HG03175 (cell line): ENCODE results near the gene COMMD3.
"Not testable (repeated sequence)": the region's sequence is repeated elsewhere in the genome, so short reads cannot be mapped to it uniquely, and the experiment has no call there.

ENCODE experiments used
- ATAC-seq: cut with Tn5 transposase; IDR thresholded peaks from one replicate; pipeline ENCODE4 v1.9.1; 2021; ENCODE audit warnings: mild to moderate bottlenecking, moderate library complexity; ENCODE audit not compliant: unreplicated experiment

The COMMD3 gene

DNA sequence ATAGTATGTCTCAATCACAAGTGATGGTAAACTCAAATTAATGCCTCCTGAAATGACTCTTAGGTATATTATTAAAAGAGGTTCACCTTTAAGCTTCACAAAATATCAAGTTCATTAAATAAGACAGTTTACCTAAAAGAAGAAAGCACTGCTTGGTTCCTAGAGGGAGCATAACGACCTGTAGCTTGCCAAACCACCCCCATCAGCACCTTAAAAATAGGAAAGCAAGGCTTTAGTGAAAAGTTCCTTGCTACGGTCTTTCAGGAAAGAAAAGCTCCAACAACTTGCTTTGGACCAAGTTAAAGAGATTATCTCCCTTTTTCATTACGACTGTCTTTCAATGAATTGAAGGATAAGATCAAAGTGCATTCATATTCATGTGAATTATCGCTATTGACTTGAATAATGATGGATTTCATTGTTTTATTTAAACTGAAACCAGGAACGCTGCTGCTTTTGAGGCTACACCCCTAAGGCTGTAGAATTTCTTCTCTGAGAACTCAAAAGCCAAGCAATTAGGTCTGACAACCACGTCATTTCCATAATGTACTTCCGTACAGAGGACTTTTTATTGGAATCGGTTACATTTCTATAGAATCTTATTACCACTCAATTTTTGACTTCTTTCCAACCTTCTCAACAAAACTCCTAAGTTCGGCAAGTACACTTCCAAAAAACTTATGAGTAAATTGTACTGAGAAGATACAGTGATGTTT, 22.2 kb downstream of the COMMD3 start:
- ATAC-seq: no peak

DNA sequence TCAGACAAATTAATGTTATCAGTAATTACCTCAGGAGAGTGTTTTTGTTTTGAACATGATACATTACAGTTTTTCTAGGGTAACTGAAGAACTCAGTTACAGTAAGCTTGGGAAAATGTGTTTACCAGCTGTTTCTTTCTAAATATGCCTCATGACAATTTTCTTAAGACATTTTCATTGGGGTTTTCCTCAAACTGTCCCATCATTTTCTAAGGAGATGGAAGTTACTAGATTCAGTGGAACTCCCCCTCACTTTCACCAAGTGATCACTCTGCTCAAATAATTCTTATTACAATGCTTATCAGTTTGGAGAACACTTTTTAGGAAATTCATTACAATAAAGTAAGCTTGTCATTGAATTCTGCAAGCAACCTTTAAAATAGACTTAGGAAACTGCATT, 22.7 kb downstream of the COMMD3 start:
- ATAC-seq: no peak

DNA sequence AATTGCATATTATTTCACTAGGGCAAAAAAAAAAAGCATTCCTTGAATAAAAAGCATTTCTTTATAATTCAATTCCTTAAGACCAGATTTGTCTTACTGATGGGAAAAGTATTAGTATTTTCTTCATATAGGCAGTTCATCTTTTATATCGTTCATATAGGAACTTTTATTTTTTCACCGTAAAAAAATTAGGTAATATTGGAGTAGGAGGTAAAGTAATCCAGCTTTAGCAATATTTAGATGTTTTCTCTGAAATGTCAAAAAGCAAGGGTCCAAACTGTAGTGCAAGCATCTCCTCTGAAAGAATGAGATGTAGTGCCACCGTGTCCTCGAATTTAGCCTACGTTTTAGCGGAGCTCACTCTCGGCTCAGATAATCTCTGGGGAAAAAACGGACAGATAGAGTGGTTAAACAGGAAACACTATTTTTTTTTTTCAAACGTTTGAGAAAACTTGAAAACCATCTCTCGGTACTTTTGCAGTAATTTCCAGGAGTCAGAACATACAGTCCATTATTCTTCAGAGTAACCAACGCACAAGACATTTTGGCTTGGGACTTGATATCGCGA, 23.7 kb downstream of the COMMD3 start:
- no peak for ATAC-seq

DNA sequence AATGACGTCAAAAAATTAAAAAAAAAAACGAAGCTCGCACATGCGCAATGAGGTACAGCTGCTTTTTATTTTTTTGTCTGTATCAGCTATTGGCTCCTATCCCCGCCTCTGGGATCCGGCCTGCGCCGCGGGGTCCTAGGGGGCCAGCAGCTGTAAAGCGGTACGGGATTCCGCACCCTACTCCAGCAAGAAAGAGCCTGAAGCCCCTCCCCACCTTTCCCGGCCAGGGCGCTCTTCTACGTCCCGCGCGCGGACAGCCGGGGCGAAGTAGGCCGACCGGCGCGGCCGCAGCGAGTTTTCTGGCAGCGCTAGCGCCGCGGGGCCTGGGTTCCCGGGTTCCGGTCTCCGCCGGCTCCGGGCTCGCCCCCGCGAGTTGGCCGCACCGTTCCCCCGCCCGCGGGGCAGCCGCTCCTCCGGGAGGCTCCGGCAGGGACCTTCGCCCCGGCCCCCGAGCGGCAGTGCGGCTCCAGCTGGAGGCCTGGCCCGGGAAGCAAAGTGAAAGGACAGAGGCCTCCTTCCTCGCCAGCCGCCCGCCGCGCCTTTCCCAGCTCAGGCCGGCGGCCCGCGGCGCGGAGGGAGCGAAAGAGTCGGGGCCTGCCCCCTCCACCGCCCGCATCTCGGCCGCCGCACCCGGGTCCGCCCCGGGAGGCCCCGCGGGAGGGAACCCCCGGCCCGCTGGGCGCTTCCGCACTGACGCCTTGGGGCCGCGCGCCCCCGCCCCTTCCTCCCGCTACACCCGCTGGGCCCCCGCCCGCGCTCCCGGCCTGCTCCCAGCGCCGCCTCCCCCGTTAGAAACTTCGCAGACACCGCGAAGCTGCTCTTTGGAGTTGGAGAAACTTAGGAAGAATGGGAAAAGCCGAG, 24.4 kb downstream of the COMMD3 start:
- ATAC-seq: peak; percentile 43

DNA sequence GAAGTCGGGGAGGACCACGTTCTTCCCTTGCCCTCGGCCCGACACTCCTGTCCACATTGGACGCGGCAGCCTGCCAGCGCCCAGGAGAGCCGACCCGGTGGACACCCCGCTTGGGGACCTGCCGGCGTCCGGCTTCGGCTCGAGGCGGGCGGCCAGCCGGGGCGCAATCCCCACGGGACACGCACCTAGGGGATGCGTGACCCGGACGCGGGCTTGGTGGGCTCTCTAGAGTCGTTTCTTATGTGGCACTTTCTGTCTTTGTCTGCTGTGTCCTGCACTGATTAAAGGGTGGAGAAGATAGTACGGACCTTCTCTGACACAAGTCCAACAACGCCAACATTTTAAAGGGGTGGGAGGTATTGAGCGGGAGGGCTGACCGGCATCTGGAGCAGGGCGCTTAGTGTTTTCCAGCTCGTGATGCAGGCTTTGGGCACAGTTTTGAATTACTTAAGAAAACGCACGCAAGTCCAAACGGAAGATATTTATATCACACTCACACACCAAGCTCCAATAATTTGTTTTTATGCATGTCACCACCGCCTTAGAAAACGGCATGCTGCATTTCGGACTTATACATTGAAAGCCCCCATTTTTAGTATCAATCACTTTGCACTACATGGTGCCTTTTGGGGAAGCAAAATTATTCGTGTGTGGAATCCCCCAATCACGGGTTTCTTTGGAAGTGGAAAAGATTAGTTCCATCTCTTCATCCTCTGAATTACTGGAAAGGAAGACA, 25.2 kb downstream of the COMMD3 start:
- ATAC-seq: no peak

DNA sequence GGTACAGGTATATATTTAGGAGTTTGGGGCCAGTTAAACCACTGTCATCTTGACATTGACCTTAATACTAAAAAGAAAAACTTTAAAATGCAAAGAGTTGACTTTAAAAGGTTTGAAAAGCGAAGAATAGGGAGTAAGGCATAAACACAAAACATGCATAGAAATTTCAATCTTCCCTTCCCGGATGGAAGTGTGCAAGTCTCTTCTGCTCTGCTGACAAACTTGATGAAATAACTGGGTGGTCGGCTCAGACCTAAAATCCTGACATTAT, 25.7 kb downstream of the COMMD3 start:
- ATAC-seq: no peak

DNA sequence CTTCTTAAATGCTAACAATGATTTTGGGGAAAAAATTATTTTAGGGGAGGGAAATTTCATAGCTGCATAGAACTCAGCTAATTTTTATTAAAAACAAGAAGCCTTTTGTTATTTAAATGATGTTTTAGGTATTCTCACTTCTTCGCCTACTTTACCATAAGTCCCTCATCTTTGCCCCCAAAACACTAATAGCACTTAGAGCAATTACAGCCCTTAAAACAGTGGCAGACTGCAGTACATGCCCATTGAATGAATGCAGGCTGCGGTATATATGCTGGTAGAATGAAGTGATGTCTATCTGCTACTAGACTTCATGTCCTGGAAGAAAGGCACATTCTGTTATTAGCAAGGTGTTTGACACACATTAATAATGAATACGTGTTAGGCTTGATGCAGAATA, 26.2 kb downstream of the COMMD3 start:
- ATAC-seq: no peak

DNA sequence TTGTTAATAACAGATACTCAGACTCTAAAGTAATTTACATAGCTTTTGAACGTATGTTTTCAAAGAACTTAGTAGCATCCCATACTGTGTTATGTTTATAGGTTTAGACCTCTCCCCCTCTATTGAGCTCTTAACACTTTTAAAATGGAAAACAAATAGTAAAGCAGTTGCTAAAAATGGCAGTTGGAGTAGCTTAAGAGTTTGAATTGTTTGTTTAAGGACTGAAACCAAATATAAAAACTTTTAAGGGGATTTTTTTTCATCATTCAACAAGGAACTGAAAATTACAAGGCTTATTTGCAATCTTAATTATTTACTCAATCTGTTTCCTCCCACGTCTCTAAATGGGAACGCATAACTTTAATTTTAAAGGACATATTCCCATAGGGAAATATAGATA, 27.5 kb downstream of the COMMD3 start:
- no peak for ATAC-seq

DNA sequence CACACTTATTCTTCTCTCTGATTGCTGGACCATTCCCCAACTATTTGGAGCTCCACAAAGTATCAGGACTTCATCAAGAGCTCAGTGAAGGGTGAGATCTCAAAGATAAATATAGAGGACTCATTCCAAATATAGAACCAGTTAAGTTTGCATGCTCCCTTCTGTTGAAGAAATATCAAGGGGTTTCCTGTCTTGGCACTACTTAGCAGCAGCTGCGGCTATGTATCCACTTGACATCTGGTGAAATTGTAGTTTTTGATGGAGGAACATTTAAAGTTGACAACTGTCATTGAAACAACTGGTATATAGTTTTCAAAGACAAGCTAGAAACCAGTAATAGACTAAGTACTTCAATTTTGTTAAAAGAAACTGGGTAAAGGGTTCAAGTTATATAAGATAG, 28.1 kb downstream of the COMMD3 start:
- ATAC-seq: no peak

DNA sequence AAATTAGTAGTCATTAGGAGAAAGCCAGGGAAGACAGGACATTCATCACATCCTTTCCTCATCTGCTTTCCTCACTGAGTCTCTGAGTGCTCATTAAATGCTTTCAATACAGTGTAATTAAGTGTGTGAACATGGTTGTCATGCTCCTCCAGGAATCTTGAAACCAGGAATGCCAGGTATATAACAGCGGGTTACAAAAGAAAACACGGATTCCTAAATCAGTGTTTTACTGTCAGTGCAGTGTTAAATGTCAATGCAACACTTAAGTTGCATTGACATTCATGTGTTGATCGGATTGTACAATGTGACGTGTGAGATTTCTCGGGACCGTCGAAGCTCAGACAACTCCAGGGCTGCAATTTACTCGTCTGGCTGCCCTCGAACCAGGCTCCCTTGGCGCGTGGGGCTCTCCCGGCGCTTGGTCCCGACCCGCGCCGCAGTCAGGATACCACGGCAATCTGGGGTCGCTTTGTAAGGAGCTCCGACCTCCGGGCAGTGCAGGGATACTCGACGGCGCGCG, 28.7 kb downstream of the COMMD3 start:
- no peak for ATAC-seq

DNA sequence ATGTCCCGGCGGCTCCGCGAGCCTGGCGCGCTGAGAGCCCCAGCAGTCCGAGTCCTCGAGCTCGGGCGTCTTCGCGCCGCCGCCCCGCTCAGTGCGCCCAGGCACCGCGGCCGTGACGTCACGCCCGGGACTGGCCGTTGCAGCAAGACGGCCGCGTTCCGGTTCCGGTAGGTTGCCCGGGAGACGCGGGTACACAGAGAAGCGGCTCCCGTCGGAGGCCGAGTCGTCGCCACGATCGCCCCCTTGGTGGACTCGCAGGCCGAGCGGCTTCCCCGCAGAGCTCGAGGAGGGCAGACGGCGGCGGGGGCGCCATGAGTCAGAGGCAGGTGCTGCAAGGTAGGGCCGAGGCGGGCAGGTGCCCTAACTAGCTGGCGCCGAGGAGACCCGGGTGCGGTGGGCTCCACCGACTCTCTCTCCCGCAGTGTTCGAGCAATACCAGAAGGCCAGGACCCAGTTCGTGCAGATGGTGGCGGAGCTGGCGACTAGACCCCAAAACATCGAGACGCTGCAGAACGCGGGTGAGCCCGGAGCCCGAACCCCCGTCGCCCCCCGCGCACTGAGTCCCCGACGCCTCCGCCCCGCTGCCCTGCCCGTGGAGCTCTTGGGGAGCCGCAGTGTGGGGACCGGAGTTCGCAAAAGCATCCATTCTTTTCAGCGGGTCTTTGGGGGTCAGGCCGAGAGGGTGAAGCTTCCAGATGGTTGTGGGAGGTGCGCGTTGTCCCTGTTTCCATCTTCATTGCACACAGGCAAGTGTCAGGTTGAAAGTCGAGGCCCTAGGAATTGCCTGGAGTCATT, 29.3 kb downstream of the COMMD3 start, which contains the start of gene SPAG6:
Gene SPAG6 (plus strand): TSS at position 196 of the 795 bp plus-strand sequence. CDS start 116 bp downstream, at position 312.
- ATAC-seq: no peak

DNA sequence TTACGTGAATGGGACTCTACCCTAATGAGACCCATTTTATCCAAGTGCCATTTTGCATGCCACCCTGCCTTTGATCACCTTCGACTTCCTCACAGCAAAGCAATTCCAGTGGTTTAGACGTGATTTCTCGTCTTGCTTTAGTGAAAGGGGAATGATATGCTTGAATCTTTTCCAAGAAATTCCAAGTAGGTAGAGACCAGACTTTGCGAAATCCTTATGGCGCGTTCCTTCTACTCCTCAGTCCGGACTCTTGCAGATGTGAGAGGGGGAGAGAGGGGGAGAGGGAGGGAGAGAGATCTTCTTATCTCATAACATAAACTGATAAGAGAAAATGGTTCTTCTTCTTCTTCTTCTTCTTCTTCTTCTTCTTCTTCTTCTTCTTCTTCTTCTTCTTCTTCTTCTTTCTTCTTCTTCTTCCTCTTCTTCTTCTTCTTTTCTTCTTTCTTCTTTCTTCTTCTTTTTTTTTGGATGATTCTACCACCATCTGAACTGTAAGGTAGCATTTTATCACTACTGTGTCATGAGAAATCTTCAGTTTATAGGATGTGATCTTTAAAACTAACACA, 30.0 kb downstream of the COMMD3 start:
- ATAC-seq: no peak

DNA sequence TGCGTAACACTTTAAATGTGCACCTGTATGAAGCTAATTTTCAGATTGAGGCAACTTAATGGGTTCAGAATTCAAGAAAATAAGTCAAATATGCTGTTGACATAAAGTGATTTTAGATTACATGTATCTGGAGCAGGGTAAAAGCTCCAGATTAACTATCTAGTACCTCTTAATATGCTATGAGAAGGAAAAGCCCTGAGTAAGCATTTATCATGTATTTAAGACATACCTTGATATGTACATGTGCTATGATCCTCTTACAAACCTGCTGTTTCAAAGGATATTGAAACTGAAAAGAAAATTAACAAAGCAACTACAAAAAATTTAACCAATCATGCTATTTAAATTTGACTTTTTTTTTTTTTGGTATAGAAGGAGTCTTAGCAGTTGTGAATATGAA, 33.6 kb downstream of the COMMD3 start:
- no peak for ATAC-seq

DNA sequence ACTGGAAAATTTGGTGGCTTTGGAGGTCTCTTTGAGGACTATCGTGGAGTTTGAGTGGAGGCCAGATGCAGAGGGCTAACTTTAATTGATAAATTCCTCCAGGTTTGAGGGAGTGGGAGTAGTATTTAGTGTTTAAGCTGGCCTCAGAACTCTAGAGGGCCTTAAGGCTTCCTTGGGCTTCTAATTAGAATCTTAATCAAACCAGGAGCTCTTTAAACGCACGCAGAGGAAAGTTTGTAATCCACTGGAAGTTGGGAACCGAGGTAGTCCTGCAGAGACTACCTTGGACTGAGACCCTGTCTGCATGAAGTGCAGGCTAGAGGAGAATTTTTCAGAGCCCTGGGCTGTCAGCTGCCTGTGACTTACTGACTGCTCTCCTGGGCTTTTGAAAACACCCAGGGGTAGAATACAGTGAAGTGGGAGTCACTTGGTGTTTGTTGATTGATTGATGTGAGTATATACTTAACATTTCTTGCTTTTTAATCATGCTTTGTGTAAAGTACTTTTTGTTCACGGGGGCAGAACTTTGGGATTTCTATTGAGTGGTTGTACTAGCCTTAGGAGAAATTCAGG, 35.0 kb downstream of the COMMD3 start:
- ATAC-seq: no peak

DNA sequence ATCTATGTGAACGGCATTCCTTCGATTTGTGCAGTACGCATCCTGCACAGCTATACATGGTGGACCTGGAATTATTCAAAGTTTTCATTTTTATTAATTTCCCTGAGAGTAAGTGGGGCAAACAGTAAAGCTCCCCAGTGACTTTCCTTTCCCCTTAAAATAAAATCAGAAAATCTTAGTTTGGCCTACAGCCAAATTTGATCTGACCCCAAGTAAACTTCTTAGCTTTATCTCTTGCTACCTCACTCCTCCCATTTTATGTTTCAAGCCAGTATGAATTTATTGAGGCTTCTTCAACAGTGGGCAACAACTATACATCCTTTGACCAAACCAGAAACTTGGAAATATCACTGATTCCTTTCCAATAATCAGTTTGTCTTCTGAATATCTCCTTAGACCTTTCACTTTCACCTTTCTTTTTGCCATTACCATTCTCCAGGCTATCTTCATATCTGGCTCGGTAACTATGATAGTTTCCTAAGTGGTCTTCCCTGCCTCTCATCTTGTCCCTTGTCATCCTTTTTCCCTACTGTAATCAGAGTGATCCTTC, 40.2 kb downstream of the COMMD3 start:
- ATAC-seq: no peak

DNA sequence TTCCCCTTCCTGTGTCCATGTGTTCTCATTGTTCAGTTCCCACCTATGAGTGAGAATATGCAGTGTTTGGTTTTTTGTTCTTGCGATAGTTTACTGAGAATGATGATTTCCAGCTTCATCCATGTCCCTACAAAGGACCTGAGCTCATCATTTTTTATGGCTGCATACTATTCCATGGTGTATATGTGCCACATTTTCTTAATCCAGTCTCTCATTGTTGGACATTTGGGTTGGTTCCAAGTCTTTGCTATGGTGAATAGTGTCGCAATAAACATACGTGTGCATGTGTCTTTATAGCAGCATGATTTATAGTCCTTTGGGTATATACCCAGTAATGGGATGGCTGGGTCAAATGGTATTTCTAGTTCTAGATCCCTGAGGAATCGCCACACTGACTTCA, 41.6 kb downstream of the COMMD3 start:
- not testable (repeated sequence) for ATAC-seq

DNA sequence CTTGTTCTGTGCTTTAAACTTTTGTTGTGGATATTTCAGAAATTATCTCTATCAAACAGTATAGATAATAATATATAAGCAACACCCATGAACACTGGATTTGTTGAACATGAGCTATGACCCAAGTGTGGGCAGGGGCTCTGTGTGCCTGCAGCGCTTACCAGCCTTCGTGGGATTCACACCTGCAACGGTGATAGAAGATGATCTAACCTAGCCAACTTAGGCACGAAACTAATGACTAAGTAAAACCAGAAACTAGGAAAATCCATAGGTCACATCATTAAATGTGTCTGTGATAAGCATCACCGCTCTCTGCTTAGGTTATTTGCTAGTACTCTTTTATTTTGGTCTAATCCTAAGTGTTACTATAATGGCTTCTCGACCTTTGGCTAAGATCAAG, 47.1 kb downstream of the COMMD3 start:
- no peak for ATAC-seq

DNA sequence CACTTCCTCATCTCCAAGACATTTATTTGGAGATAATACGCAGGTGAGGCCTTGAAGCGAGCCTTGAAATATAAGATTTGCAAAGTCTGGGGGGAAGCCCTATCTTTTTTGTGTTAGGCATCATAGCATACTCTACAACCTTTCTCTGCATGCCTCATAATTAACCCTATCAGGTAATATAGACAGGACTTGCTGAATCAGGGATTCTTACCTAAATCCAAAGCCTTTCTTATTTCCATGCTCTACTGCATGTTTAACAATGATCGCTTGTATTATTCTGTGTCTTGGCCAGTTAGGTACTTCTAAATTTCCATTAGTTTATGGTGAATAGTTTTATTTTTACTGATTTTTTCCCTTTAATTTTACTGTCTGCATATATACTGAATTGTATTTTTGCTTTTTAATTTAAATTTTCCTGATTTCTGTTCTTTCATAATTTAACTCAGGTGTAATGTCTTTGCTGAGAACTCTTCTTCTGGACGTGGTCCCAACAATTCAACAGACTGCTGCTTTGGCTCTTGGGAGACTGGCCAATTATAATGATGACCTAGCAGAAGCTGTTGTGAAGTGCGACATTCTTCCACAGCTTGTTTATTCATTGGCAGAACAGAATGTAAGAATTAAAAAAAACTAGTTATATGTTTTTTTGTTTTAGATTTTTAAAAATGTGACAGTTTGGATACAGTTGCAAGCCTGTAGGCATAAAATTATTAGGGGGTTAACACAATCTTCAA, 48.4 kb downstream of the COMMD3 start:
- no peak for ATAC-seq

DNA sequence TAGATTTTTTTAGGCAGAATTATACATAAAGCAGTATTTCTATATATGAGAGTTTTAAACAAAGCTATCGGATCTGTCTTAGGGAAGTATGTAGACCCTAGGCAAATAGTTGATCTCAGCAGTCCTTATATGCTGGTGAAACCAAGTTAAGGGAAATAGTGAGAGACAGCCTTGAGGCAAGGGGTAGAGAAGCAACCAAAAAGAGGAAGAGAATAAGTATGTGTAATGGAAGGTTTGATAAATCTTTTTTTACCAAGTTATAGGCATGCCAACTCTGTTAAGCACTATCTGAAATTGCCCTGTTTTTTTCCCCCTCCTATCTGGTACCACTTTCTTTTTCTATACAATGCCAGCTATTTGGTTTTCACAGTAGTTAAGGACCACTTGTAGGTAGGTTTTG, 49.0 kb downstream of the COMMD3 start:
- peak; percentile 46 for ATAC-seq
